Spleen (tissue), 7 donors: Measurements from ENCODE around the gene SUSD4.

Experiments
- POLR2A ChIP-seq, 3 donors: fragments of 450-650 bp; IDR thresholded peaks; one replicate each; pipeline ENCODE4 v1.5.1; 2017; ENCODE audit warnings: antibody characterized with exemption in 3 of 3, mild to moderate bottlenecking in 1 of 3
- TF ChIP-seq, protein P1 (sequence below), 11 experiments: fragments of 200-600 bp in 7 of 11; fragments of 450-650 bp in 4 of 11; sonication (generic) in 4 of 11; IDR thresholded peaks in 8 of 11; conservative IDR thresholded peaks in 3 of 11; 1 replicate in 7 of 11; 2 replicates in 4 of 11; pipeline versions ENCODE4 v1.4.0 to v1.8.0; 2016 to 2021; ENCODE audit warnings: antibody characterized with exemption in 11 of 11, inconsistent platforms in 4 of 11, mild to moderate bottlenecking in 1 of 11
- donor health status: DM: no; HTN: no; CAD: no; lungs with moderate emphysema.
- donor health status: DM: no; HTN: no; CAD: no.
- donor health status: DM: no; HTN: no; CAD: no.

GRCh38 chr1:223256034-223256433 is 107.9 kb downstream of the SUSD4 start:
- TF ChIP-seq POLR2A (IDR thresholded peaks at IDR 0.05) = no peak
- TF ChIP-seq, protein P1, sequence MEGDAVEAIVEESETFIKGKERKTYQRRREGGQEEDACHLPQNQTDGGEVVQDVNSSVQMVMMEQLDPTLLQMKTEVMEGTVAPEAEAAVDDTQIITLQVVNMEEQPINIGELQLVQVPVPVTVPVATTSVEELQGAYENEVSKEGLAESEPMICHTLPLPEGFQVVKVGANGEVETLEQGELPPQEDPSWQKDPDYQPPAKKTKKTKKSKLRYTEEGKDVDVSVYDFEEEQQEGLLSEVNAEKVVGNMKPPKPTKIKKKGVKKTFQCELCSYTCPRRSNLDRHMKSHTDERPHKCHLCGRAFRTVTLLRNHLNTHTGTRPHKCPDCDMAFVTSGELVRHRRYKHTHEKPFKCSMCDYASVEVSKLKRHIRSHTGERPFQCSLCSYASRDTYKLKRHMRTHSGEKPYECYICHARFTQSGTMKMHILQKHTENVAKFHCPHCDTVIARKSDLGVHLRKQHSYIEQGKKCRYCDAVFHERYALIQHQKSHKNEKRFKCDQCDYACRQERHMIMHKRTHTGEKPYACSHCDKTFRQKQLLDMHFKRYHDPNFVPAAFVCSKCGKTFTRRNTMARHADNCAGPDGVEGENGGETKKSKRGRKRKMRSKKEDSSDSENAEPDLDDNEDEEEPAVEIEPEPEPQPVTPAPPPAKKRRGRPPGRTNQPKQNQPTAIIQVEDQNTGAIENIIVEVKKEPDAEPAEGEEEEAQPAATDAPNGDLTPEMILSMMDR (IDR thresholded peaks at IDR 0.05 in 8 of 11, conservative IDR thresholded peaks at IDR 0.05 in 3 of 11) = no peak
